ENCODE measurements around the gene MECR. TPM values are rescaled to one million over a fixed set of nuclear protein-coding genes. Genes with fewer than 3 reads are reported as not detected.
A peak's percentile ranks its signal among the peaks of the same experiment; 100 is the strongest.

Gene MECR
- total RNA-seq, 1 donor from 2014 or later, result 34.5 TPM

DNA sequence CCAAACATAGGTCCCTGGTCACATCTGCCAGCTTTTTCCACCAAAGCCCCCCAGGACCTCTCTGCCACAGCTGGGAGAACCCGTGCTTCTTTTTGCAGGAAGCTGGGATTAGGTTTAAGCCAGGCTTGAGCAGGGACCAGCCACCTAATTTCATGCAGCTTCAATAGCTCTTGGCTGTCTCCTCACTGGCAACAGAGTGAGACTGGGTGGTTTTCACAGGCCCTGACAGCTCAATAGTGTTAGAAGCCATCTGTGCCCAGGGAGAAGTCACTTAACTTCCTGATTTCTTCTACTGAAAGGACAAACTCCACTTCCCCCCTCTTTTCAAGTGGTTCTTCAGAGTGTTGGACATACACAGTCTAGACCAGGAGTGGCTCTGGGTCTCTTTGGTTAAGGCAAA, 28.7 kb downstream of the MECR start:
- intact Hi-C loops (cut with micrococcal nuclease), result loop anchor here (1.0 to 5.0 kb wide), 4 partner anchors 21 to 169 kb away; partner anchors contain the start of gene SRSF4
- Mint-ChIP-seq H3K36me3 (ENCODE audit: low read depth) (peaks cover 14% of the 10 kb centered on the region), H3K27me3 (ENCODE audit: insufficient read depth) (no peaks in the 10 kb centered on the region), H3K4me3 (no peak overlapping the region), H3K4me1 (ENCODE audit: low read depth) (peaks cover 16% of the 10 kb centered on the region), H3K9me3 (no peaks in the 10 kb centered on the region), H3K27ac (no peak overlapping the region)
- DNase-seq (ENCODE audit: low spot score), result no peak

DNA sequence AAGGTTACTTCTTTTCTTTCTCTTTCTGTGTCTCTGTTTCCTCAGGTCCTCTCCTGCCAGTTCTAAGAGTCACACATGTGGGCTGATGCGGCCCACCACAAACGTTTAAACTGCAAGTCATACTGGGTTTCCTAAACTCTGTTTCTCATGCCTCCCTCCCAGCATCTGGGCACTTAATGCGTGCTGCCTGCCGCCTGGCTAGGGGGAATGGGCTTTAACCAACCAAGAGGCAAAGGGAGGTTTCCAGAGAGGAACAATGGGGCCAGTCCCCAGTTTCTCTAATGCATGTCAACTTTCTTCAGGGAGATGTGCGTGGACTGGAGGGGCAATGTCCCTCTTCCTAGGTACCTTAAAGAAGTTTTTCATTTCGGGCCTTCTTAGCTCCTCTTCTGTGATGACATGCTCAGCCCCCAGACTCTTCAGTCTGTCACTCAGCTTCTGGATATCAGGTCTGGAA, 29.1 kb downstream of the MECR start:
- intact Hi-C loops (cut with micrococcal nuclease), result loop anchor here (1.0 to 5.0 kb wide), 4 partner anchors 20 to 168 kb away; partner anchors contain the start of gene SRSF4
- Mint-ChIP-seq H3K36me3 (ENCODE audit: low read depth) (peaks cover 14% of the 10 kb centered on the region), H3K27me3 (ENCODE audit: insufficient read depth) (no peaks in the 10 kb centered on the region), H3K9me3 (no peaks in the 10 kb centered on the region), H3K27ac (no peak overlapping the region), H3K4me1 (ENCODE audit: low read depth) (peaks cover 16% of the 10 kb centered on the region), H3K4me3 (no peak overlapping the region)
- DNase-seq (ENCODE audit: low spot score), result no peak

DNA sequence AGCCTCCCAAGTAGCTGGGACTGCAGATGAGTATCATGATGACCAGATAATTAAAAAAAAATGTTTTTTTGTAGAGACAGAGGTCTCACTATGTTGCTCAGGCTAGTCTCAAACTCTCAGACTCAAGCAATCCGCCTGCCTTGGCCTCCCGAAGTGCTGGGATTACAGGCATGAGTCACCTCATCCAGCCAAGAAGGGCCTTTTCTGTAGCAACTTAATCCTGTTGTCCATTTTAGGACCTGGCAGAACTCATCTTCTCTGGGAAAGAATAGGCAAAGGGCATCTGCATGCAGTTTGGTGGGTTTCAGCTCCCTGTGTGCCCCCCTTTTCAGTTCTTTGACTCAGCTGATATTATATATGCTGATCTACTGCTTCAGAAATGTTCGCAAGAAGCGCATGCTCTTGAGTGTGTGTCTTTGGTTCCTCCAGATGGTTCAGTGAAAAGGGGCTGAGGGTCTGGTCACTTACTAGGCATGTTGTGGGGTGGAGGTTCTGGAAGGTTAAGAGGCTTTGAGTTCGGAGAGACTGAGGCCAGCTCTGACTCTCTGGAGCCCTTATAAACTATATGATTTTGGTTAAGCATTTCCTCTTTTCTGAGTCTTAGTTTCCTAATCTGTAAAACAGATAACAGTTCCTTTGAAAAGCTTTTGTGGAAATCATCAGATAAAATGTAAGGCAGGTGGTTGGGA, 29.7 kb downstream of the MECR start:
- H3K36me3 Mint-ChIP-seq (ENCODE audit: low read depth), result peaks cover 14% of the 10 kb centered on the region
- DNase-seq (ENCODE audit: low spot score), result no peak
- H3K4me1 Mint-ChIP-seq (ENCODE audit: low read depth), result peaks cover 16% of the 10 kb centered on the region
- intact Hi-C loops (cut with micrococcal nuclease), result loop anchor here (5.0 kb wide), 1 partner anchor 139 kb away; no protein-coding TSS in a partner anchor
- no peaks in the 10 kb centered on the region for H3K27me3 Mint-ChIP-seq (ENCODE audit: insufficient read depth)
- H3K4me3 Mint-ChIP-seq, result no peak overlapping the region
- H3K9me3 Mint-ChIP-seq, result no peaks in the 10 kb centered on the region
- no peak overlapping the region for H3K27ac Mint-ChIP-seq

DNA sequence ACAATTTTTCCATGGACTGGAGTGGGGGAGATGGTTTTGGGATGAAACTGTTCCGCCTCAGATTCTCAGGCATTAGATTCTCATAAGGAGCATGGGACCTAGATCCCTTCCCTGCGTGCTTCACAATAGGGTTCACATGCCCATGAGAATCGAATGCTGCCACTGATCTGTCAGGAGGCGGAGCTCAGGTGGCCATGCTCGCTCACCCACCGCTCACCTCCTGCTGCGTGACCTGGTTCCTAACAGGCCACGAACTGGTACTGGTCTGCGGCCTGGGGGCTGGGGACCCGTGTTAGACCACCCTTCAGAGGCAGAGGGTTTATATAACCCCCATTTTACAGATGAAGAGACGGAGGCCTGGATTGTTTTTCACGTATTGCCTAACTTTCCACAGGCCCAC, 32.7 kb downstream of the MECR start:
- no peak for DNase-seq (ENCODE audit: low spot score)
- Mint-ChIP-seq H3K36me3 (ENCODE audit: low read depth) (peaks cover 16% of the 10 kb centered on the region), H3K27ac (no peak overlapping the region)

DNA sequence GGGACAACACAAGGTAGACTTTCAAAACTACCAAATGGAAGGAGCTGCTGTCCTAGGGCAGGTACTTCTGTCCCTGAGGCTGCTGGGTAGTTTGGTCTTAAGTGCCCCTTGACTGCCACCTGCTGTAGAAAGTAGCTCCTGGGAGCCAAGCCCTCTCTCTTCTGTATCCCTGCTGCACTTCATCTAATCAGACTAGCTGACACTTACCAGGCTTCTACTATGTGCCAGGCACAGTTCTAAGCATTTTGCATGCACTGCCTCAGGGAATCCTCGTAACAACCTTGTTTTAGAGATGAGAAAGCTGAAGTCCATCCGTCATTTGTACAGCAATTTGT, 33.2 kb downstream of the MECR start:
- DNase-seq (ENCODE audit: low spot score), result peak; percentile 31
- intact Hi-C loops (cut with micrococcal nuclease), result loop anchor here (1.0 kb wide), 1 partner anchor 315 kb away; no protein-coding TSS in a partner anchor
- Mint-ChIP-seq H3K4me1 (ENCODE audit: low read depth) (peaks cover 11% of the 10 kb centered on the region), H3K9me3 (no peaks in the 10 kb centered on the region), H3K36me3 (ENCODE audit: low read depth) (peaks cover 18% of the 10 kb centered on the region), H3K27ac (no peak overlapping the region), H3K27me3 (ENCODE audit: insufficient read depth) (no peaks in the 10 kb centered on the region), H3K4me3 (no peak overlapping the region)

More for the DNA sequence above, 32.7 kb downstream of the MECR start:
- no peak overlapping the region for H3K4me3 Mint-ChIP-seq
- intact Hi-C loops (cut with micrococcal nuclease), result loop anchor here (1.0 kb wide), 1 partner anchor 316 kb away; no protein-coding TSS in a partner anchor
- H3K9me3 Mint-ChIP-seq, result no peaks in the 10 kb centered on the region
- H3K4me1 Mint-ChIP-seq (ENCODE audit: low read depth), result peaks cover 16% of the 10 kb centered on the region
- no peaks in the 10 kb centered on the region for H3K27me3 Mint-ChIP-seq (ENCODE audit: insufficient read depth)

DNA sequence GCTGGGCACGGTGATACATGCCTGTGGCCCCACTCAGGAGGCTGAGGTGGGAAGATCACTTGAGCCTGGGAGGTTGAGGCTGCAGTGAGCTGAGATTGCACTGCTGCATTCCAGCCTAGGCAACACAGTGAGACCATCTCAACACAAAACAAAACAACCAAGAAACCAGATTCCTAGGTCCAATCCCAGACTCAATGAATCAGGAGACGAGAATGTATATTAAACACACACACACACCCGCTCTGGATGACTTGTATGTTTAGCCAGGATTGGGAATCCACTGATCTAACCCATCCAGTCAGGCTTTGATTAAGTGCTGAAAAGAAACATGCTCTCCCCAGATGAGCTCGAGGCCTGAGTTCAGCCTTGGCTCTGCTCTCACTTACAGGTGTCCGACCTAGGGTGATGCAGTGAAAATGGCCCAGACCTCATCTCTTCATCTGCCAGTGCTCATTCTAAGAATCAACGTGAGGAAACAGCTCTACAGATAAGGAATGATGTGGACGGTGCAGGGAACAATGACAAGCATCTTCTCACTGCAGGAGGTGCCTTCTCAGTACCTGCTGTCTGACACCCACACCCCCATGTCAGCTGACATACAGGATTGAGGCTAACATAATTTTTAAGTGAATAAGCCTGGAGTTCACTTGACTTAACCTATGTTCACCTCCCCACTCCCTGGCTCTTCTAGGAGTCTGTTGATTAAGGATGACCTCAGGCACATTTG, 33.7 kb downstream of the MECR start:
- peaks cover 6% of the 10 kb centered on the region for H3K4me1 Mint-ChIP-seq (ENCODE audit: low read depth)
- H3K9me3 Mint-ChIP-seq, result no peaks in the 10 kb centered on the region
- no peak for DNase-seq (ENCODE audit: low spot score)
- no peak overlapping the region for H3K4me3 Mint-ChIP-seq
- no peaks in the 10 kb centered on the region for H3K27me3 Mint-ChIP-seq (ENCODE audit: insufficient read depth)
- H3K27ac Mint-ChIP-seq, result no peak overlapping the region
- intact Hi-C loops (cut with micrococcal nuclease), result loop anchor here (1.0 kb wide), 1 partner anchor 315 kb away; no protein-coding TSS in a partner anchor
- peaks cover 16% of the 10 kb centered on the region for H3K36me3 Mint-ChIP-seq (ENCODE audit: low read depth)

DNA sequence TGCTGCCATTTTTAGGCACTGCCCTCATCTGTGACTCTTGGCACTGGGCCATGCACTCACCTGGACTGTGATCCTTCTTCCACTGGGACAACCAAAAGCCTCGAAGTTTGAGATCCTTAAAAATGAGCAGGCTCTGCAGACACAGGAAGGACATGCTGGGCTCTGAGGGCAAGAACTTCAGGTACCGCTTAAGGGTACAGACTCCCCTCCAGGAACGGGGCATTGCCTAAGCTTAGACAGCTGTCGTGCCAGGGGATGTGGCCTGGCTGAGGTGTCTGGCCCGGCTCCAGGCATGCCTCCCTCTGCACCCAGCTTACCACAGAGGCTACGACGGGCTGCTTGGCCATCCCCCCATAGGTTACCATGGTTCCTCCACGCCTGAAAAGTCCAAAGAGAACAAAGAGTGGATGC, 34.8 kb downstream of the MECR start:
- Mint-ChIP-seq H3K27me3 (ENCODE audit: insufficient read depth) (no peaks in the 10 kb centered on the region), H3K9me3 (no peaks in the 10 kb centered on the region), H3K36me3 (ENCODE audit: low read depth) (peaks cover 11% of the 10 kb centered on the region), H3K4me3 (no peak overlapping the region), H3K4me1 (ENCODE audit: low read depth) (peaks cover 6% of the 10 kb centered on the region), H3K27ac (no peak overlapping the region)
- intact Hi-C loops (cut with micrococcal nuclease), result no loop called here
- DNase-seq (ENCODE audit: low spot score), result no peak

DNA sequence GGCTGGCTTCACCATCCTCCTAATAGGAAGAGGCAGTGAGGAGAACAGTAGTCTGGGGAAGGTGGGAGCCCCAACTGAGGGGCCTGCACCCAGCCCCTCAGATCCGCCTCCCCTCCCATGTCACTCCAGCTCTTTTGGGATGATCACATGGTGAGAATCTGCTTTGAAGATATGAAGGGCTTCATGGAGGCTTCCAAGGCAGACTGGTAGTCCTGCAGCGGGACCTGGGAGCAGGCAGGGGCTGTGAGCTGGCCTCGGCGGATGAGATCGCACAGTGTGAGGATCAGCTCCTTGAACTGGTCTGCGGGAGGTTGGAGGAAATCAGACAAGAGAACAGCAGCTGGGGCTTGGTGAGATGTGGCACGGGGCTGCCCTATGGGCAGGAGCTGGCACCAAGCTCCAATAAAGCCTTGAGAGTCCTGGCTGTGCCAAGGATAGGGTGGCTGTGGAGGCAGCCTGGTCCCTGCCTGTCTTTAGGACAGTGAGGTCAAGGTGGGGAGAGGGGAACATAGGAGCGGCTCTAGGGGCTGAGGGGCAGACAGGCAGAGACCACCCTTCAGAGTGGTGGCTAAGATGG, 36.8 kb downstream of the MECR start:
- no peaks in the 10 kb centered on the region for H3K27me3 Mint-ChIP-seq (ENCODE audit: insufficient read depth)
- H3K4me3 Mint-ChIP-seq, result no peak overlapping the region

DNA sequence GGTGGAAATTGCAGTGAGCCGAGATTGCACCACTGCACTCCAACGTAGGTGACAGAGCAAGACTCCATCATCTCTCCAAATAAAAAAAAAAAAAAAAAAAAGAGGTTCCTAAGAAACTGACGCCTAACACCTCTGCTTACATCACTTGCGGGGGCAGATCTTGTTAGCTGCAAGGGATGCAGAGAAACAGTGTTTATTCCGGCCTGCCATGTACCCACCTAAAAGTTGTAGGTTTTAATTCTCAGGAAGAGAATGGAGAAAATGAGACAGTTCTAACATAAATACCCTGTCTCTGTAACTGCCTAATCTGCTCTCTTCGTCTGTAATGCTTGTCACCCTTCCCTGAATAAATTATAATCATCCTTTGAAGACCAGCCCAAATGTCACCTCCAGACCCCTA, 40.0 kb downstream of the MECR start:
- Mint-ChIP-seq H3K27ac (no peak overlapping the region), H3K27me3 (ENCODE audit: insufficient read depth) (no peaks in the 10 kb centered on the region), H3K9me3 (no peaks in the 10 kb centered on the region), H3K36me3 (ENCODE audit: low read depth) (peaks cover 6% of the 10 kb centered on the region), H3K4me3 (no peak overlapping the region), H3K4me1 (ENCODE audit: low read depth) (no peaks in the 10 kb centered on the region)
- DNase-seq (ENCODE audit: low spot score), result no peak
- intact Hi-C loops (cut with micrococcal nuclease), result no loop called here

More for the DNA sequence above, 36.8 kb downstream of the MECR start:
- Mint-ChIP-seq H3K4me1 (ENCODE audit: low read depth) (peaks cover 6% of the 10 kb centered on the region), H3K9me3 (no peaks in the 10 kb centered on the region), H3K36me3 (ENCODE audit: low read depth) (peaks cover 6% of the 10 kb centered on the region), H3K27ac (no peak overlapping the region)
- intact Hi-C loops (cut with micrococcal nuclease), result no loop called here
- no peak for DNase-seq (ENCODE audit: low spot score)

DNA sequence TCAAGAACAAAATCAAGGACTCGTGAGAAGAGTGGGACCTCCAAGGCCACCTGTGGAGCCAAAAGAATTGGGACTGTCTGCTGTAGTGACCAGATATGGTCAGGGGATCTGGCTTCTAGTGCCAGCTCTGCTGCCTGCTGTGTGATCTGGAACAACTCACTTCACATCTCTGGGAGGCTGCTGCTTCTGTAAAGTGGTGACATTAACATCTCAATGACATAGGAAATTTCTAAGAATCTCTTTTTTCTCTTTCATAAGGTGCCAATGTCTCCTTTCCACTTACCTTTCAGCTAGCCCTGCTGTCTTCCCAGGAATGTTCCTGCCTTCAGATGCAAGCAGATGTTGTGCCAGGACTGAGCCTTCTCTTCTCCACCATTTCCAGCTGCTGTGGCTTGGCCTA, 44.0 kb downstream of the MECR start:
- no peak for DNase-seq (ENCODE audit: low spot score)
- no peaks in the 10 kb centered on the region for H3K27me3 Mint-ChIP-seq (ENCODE audit: insufficient read depth)
- H3K27ac Mint-ChIP-seq, result no peak overlapping the region
- peaks cover 1% of the 10 kb centered on the region for H3K36me3 Mint-ChIP-seq (ENCODE audit: low read depth)
- intact Hi-C loops (cut with micrococcal nuclease), result loop anchor here (10.0 kb wide), 1 partner anchor 682 kb away; the partner anchor contains the start of gene RCC1
- no peak overlapping the region for H3K4me3 Mint-ChIP-seq
- H3K9me3 Mint-ChIP-seq, result no peaks in the 10 kb centered on the region
- H3K4me1 Mint-ChIP-seq (ENCODE audit: low read depth), result peaks cover 14% of the 10 kb centered on the region

DNA sequence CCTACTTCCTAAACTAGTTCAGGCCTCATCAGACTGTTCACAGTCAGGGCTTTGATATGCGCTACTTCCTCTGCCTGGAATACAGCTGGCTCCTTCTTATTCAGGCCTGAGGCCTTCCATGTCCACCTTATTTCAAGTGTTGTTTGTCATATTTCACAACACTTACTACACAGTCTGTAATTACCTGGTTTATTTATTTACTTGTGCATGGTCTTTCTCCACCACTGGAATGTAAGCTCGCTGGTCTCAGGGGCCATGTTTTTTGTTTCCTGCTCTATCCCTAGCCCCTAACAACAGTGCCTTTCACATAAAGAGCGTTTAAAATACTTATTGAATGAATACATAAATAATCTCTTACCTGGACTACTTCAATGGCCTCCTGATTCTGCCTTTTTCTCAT, 44.5 kb downstream of the MECR start:
- Mint-ChIP-seq H3K27ac (no peak overlapping the region), H3K9me3 (no peaks in the 10 kb centered on the region), H3K36me3 (ENCODE audit: low read depth) (peaks cover 1% of the 10 kb centered on the region), H3K4me3 (no peak overlapping the region), H3K27me3 (ENCODE audit: insufficient read depth) (no peaks in the 10 kb centered on the region), H3K4me1 (ENCODE audit: low read depth) (peaks cover 14% of the 10 kb centered on the region)
- DNase-seq (ENCODE audit: low spot score), result no peak
- intact Hi-C loops (cut with micrococcal nuclease), result loop anchor here (10.0 kb wide), 1 partner anchor 681 kb away; the partner anchor contains the start of gene RCC1

DNA sequence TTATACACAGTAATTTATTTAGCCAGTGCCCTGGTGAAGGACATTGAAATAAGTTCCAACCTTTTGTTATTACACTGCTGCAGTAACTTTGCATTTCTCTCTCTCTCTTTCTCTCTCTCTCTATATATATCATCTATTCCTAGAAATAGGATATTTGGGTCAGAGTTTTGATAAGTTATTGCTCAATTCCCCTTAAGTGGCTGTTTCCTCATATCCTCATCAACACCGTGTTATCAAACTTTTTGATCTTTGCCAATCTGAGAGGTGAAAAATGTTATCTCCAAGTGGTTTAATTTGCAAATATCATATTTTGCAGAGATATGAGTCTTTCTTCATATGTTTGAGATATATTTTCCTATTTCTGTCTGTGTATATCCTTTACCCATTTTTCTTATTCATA, 47.4 kb downstream of the MECR start:
- intact Hi-C loops (cut with micrococcal nuclease), result loop anchor here (5.0 to 10.0 kb wide), 2 partner anchors 121 to 678 kb away; partner anchors contain the start of gene RCC1
- Mint-ChIP-seq H3K27ac (peak overlapping the region; percentile 26), H3K4me1 (ENCODE audit: low read depth) (peaks cover 39% of the 10 kb centered on the region), H3K4me3 (peak overlapping the region; percentile 87), H3K9me3 (no peaks in the 10 kb centered on the region), H3K36me3 (ENCODE audit: low read depth) (peaks cover 23% of the 10 kb centered on the region), H3K27me3 (ENCODE audit: insufficient read depth) (no peaks in the 10 kb centered on the region)
- no peak for DNase-seq (ENCODE audit: low spot score)

All from activated T-helper 1 cell treated with anti-CD3 and anti-CD28 coated beads, Interleukin-12 subunit alpha, Interleukin-12 subunit beta, Interleukin-2, Interleukin-4 antibody, amounts not matched to agents 30 ng/mL and 10 ng/mL and 1 ng/mL, durations not matched to agents 14 hours and 24 hours and 36 hours (primary cell).